ENCODE results near the gene CEP57L1.

GRCh38 chr6:109139109-109139508 lies 43.8 kb downstream of the CEP57L1 start:
- no peak for TF ChIP-seq CTCF (IDR thresholded peaks at IDR 0.05)
- TF ChIP-seq POLR2A (IDR thresholded peaks at IDR 0.05), result no peak
